Measurements from ENCODE around the gene SP100.

GRCh38 chr2:230434677-230435324 is 18.8 kb downstream of the SP100 start:
- TF ChIP-seq, protein P1, sequence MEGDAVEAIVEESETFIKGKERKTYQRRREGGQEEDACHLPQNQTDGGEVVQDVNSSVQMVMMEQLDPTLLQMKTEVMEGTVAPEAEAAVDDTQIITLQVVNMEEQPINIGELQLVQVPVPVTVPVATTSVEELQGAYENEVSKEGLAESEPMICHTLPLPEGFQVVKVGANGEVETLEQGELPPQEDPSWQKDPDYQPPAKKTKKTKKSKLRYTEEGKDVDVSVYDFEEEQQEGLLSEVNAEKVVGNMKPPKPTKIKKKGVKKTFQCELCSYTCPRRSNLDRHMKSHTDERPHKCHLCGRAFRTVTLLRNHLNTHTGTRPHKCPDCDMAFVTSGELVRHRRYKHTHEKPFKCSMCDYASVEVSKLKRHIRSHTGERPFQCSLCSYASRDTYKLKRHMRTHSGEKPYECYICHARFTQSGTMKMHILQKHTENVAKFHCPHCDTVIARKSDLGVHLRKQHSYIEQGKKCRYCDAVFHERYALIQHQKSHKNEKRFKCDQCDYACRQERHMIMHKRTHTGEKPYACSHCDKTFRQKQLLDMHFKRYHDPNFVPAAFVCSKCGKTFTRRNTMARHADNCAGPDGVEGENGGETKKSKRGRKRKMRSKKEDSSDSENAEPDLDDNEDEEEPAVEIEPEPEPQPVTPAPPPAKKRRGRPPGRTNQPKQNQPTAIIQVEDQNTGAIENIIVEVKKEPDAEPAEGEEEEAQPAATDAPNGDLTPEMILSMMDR (IDR thresholded peaks at IDR 0.05), result no peak
- TF ChIP-seq POLR2A (IDR thresholded peaks at IDR 0.05), result no peak

Measured in uterus (tissue), 2 donors.